HL-60 (cell line): Measurements from ENCODE around the gene MYCBP2.

Experiments used
- DNase-seq, 2 experiments: peaks; one replicate each; pipeline ENCODE4 v3.0.0-alpha.2; 2010 to 2020; ENCODE audit warnings: low read depth in 1 of 2, low spot score in 1 of 2
- H3K27ac ChIP-seq: fragments of 250-450 bp; sonication (Bioruptor Pico); replicated peaks from 2 replicates; pipeline ENCODE4 v1.5.1; 2020; ENCODE audit warnings: mild to moderate bottlenecking, moderate library complexity
- H3K27me3 ChIP-seq: fragments of 250-450 bp; sonication (Bioruptor Pico); 2 replicates; pipeline ENCODE4 v1.5.1; 2021; ENCODE audit warnings: mild to moderate bottlenecking, moderate library complexity; ENCODE audit not compliant: insufficient read depth, poor library complexity, severe bottlenecking
- H3K4me3 ChIP-seq: replicated peaks from 2 replicates; pipeline ENCODE4 v1.5.1; 2011; ENCODE audit warnings: mild to moderate bottlenecking, control low read depth, low read length; ENCODE audit not compliant: insufficient read depth
- CTCF ChIP-seq: IDR thresholded peaks from one replicate; pipeline ENCODE4 v1.5.1; 2011; ENCODE audit warnings: low read length, control low read depth, inconsistent platforms; ENCODE audit not compliant: insufficient read depth
- GABPA ChIP-seq: IDR thresholded peaks from 2 replicates; pipeline ENCODE4 v1.6.1; 2012; ENCODE audit warnings: low read depth
- POLR2AphosphoS5 ChIP-seq: IDR thresholded peaks from 2 replicates; pipeline ENCODE4 v1.6.1; 2012; ENCODE audit warnings: low read depth
- REST ChIP-seq: IDR thresholded peaks from 2 replicates; pipeline ENCODE4 v1.6.1; 2012; ENCODE audit warnings: low read depth; ENCODE audit not compliant: insufficient replicate concordance
- SPI1 ChIP-seq: IDR thresholded peaks from 2 replicates; pipeline ENCODE4 v1.6.1; 2012; ENCODE audit warnings: low read depth, mild to moderate bottlenecking, borderline replicate concordance

Gene MYCBP2

GRCh38 chr13:77305266-77305665, 21.6 kb downstream of the MYCBP2 start:
- no peak for DNase-seq
- peak; percentile 22; the same call in 1 of the 2 replicates for TF ChIP-seq SPI1
- TF ChIP-seq REST: no peak
- TF ChIP-seq CTCF: no peak
- no peak overlapping the region for H3K4me3 ChIP-seq
- H3K27ac ChIP-seq: no peak overlapping the region
- H3K27me3 ChIP-seq: no peaks in the 10 kb centered on the region

- DNase-seq: peak; percentile 31 to 47
- Histone ChIP-seq H3K27ac (peak overlapping the region; percentile 24), H3K27me3 (no peaks in the 10 kb centered on the region), H3K4me3 (no peak overlapping the region)
- TF ChIP-seq GABPA: no peak
- TF ChIP-seq SPI1: peak; percentile 83
Measured at GRCh38 chr13:77300176-77301037, 26.5 kb downstream of the MYCBP2 start.

GRCh38 chr13:77299587-77299986, 27.3 kb downstream of the MYCBP2 start:
- H3K4me3 ChIP-seq: no peak overlapping the region
- no peak overlapping the region for H3K27ac ChIP-seq
- DNase-seq: no peak
- TF ChIP-seq SPI1: no peak
- no peak for TF ChIP-seq POLR2AphosphoS5
- TF ChIP-seq CTCF: no peak
- TF ChIP-seq GABPA: no peak
- TF ChIP-seq REST: no peak
- no peaks in the 10 kb centered on the region for H3K27me3 ChIP-seq

- peak overlapping the region; percentile 40; the same call in 1 of the 2 replicates for H3K27ac ChIP-seq
- no peaks in the 10 kb centered on the region for H3K27me3 ChIP-seq
- peak overlapping the region; percentile 16 for H3K4me3 ChIP-seq
- DNase-seq: no peak
- TF ChIP-seq SPI1 (peak; percentile 73), GABPA (no peak), CTCF (no peak)
Measured at GRCh38 chr13:77298426-77298825, 28.5 kb downstream of the MYCBP2 start.
